ENCODE data around the gene TRIP12. TPM values are rescaled to one million over a fixed set of nuclear protein-coding genes. Genes with fewer than 3 reads are reported as not detected.

The TRIP12 gene
- total RNA-seq, 1 experiment from 2014 or later: 175 TPM

DNA sequence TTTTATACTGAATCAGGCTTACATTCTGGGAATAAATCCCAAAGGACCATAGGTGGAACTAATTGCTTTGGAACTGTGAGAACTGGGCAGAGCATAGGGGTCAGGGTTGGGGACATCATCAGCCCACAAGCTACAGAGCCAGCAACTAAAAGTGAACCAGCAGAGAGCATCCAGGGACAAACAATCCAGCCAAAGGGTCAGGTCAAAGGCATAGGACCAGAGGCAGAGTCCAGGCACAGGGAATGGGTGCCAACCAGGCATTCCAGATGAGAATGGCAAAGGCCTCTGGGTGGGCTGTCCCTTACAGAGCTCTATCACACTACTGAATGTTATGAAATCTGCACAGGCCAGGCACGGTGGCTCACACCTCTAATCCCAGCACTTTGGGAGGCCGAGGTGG is 195.2 kb downstream of the TRIP12 start:
- Histone ChIP-seq H3K27me3 (ENCODE audit: insufficient read depth, low read length) (no peaks in the 10 kb centered on the region), H3K4me2 (ENCODE audit: low read length) (no peak overlapping the region), H4K20me1 (ENCODE audit: insufficient read depth) (no peaks in the 10 kb centered on the region), H3K4me3 (replicated peaks in 1 of 2; ENCODE audit: low read depth in 1 of 2, low read length in 2 of 2) (no peak overlapping the region), H3K9me3 (ENCODE audit: control insufficient read depth in 1 of 2, insufficient read depth in 1 of 2, low read depth in 1 of 2, low read length in 2 of 2) (no peaks in the 10 kb centered on the region), H2AFZ (ENCODE audit: low read depth, low read length, poor library complexity, severe bottlenecking) (no peak overlapping the region), H3K27ac (ENCODE audit: low read depth, low read length) (no peak overlapping the region), H3K9me2 (ENCODE audit: insufficient read depth) (no peaks in the 10 kb centered on the region), H3K4me1 (ENCODE audit: control insufficient read depth in 1 of 2, insufficient read depth in 2 of 2, low read length in 2 of 2) (peaks cover 0 to 8% of the 10 kb centered on the region in 2 experiments; a peak in 1 of 4 replicates), H3K9ac (ENCODE audit: low read length) (no peak overlapping the region), H3K79me2 (ENCODE audit: insufficient read depth, low read length) (no peaks in the 10 kb centered on the region), H3K36me3 (ENCODE audit: control insufficient read depth in 1 of 2, insufficient read depth in 2 of 2, low read length in 2 of 2) (no peaks in the 10 kb centered on the region)
- DNase-seq (ENCODE audit: low read depth, low spot score) (no peak), ATAC-seq (0 out of 2 replicates have a peak, but pooled peaks have one; percentile 27)
- TF ChIP-seq EZH2phosphoT487 (IDR thresholded peaks at IDR 0.05; ENCODE audit: borderline replicate concordance) (no peak), JUND (IDR thresholded peaks at IDR 0.05) (no peak), CBX3 (IDR thresholded peaks at IDR 0.05; ENCODE audit: low read depth) (no peak), RAD21 (IDR thresholded peaks at IDR 0.05; ENCODE audit: low read depth) (no peak), ZBTB33 (IDR thresholded peaks at IDR 0.05; ENCODE audit: extremely low read depth, insufficient replicate concordance, low read length) (no peak), POLR2AphosphoS5 (IDR thresholded peaks at IDR 0.05; ENCODE audit: low read depth, low read length) (no peak), ELF1 (IDR thresholded peaks at IDR 0.05; ENCODE audit: borderline replicate concordance, low read depth) (no peak), POLR2A (IDR thresholded peaks at IDR 0.05; ENCODE audit: borderline replicate concordance, extremely low read depth, insufficient read depth, insufficient read length) (no peak), SRF (IDR thresholded peaks at IDR 0.05; ENCODE audit: low read depth) (no peak), FOSL1 (IDR thresholded peaks at IDR 0.05; ENCODE audit: low read depth) (no peak), ZFX (IDR thresholded peaks at IDR 0.05) (no peak)
- TF ChIP-seq, protein P1, sequence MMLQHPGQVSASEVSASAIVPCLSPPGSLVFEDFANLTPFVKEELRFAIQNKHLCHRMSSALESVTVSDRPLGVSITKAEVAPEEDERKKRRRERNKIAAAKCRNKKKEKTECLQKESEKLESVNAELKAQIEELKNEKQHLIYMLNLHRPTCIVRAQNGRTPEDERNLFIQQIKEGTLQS (IDR thresholded peaks at IDR 0.05): no peak
- TF ChIP-seq, protein P2, sequence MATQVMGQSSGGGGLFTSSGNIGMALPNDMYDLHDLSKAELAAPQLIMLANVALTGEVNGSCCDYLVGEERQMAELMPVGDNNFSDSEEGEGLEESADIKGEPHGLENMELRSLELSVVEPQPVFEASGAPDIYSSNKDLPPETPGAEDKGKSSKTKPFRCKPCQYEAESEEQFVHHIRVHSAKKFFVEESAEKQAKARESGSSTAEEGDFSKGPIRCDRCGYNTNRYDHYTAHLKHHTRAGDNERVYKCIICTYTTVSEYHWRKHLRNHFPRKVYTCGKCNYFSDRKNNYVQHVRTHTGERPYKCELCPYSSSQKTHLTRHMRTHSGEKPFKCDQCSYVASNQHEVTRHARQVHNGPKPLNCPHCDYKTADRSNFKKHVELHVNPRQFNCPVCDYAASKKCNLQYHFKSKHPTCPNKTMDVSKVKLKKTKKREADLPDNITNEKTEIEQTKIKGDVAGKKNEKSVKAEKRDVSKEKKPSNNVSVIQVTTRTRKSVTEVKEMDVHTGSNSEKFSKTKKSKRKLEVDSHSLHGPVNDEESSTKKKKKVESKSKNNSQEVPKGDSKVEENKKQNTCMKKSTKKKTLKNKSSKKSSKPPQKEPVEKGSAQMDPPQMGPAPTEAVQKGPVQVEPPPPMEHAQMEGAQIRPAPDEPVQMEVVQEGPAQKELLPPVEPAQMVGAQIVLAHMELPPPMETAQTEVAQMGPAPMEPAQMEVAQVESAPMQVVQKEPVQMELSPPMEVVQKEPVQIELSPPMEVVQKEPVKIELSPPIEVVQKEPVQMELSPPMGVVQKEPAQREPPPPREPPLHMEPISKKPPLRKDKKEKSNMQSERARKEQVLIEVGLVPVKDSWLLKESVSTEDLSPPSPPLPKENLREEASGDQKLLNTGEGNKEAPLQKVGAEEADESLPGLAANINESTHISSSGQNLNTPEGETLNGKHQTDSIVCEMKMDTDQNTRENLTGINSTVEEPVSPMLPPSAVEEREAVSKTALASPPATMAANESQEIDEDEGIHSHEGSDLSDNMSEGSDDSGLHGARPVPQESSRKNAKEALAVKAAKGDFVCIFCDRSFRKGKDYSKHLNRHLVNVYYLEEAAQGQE (IDR thresholded peaks at IDR 0.05; ENCODE audit: low read depth): no peak
- TF ChIP-seq, protein P3, sequence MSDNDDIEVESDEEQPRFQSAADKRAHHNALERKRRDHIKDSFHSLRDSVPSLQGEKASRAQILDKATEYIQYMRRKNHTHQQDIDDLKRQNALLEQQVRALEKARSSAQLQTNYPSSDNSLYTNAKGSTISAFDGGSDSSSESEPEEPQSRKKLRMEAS (IDR thresholded peaks at IDR 0.05): no peak
- TF ChIP-seq, protein P4, sequence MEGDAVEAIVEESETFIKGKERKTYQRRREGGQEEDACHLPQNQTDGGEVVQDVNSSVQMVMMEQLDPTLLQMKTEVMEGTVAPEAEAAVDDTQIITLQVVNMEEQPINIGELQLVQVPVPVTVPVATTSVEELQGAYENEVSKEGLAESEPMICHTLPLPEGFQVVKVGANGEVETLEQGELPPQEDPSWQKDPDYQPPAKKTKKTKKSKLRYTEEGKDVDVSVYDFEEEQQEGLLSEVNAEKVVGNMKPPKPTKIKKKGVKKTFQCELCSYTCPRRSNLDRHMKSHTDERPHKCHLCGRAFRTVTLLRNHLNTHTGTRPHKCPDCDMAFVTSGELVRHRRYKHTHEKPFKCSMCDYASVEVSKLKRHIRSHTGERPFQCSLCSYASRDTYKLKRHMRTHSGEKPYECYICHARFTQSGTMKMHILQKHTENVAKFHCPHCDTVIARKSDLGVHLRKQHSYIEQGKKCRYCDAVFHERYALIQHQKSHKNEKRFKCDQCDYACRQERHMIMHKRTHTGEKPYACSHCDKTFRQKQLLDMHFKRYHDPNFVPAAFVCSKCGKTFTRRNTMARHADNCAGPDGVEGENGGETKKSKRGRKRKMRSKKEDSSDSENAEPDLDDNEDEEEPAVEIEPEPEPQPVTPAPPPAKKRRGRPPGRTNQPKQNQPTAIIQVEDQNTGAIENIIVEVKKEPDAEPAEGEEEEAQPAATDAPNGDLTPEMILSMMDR (IDR thresholded peaks at IDR 0.05 in 2 of 3, conservative IDR thresholded peaks at IDR 0.05 in 1 of 3; ENCODE audit: borderline replicate concordance in 1 of 3, insufficient read depth in 1 of 3, low read depth in 2 of 3, low read length in 2 of 3): no peak
- POLR2A ChIA-PET: no interaction called here
- intact Hi-C loops (cut with micrococcal nuclease): no loop called here
- RAD21 ChIA-PET (ENCODE audit: low non-redundant PET in 1 of 2, low total read pairs in 2 of 2, uncharacterized antibody in 2 of 2, unreplicated experiment in 2 of 2): no interaction called here
- BruUV-seq (replicated peaks): no TSS peak
- CTCF ChIA-PET: no interaction called here
